B cell (primary cell): ENCODE results near the gene CLASP1. TPM values are rescaled to one million over a fixed set of nuclear protein-coding genes. Genes with fewer than 3 reads are reported as not detected.

Experiments
- ATAC-seq: fragments of 200-7000 bp; cut with Tn5 transposase; one replicate; pipeline ENCODE4 v1.10.0; 2021; ENCODE audit warnings: low read depth, mild to moderate bottlenecking, moderate number of reproducible peaks, moderate library complexity
- CTCF ChIA-PET: fragments of 350-600 bp; sonication (Branson Sonifier 250); formaldehyde crosslinking; loops from one replicate; lab custom pipeline; 2021; ENCODE audit warnings: antibody characterized with exemption, inconsistent platforms; lab: Charles Lee
- POLR2A ChIA-PET: fragments of 350-600 bp; sonication (Branson Sonifier 250); formaldehyde crosslinking; loops from one replicate; lab custom pipeline; 2021; ENCODE audit warnings: antibody characterized with exemption; lab: Charles Lee
- DNase-seq: peaks from one replicate; pipeline ENCODE4 v3.0.0; 2013
- H2AFZ ChIP-seq: 2 replicates; pipeline ENCODE4 v1.6.1; 2012; ENCODE audit warnings: mild to moderate bottlenecking, low read depth, low read length; ENCODE audit not compliant: insufficient read depth, poor library complexity, severe bottlenecking
- H3K27ac ChIP-seq, 2 donors: 1 replicate in 1 of 2; 2 replicates in 1 of 2; pipeline ENCODE4 v1.5.1; 2012 to 2013; ENCODE audit warnings: low read length in 2 of 2, mild to moderate bottlenecking in 2 of 2, moderate library complexity in 1 of 2
- H3K27me3 ChIP-seq, 4 experiments: fragments of 200-600 bp in 1 of 4; sonication (generic) in 1 of 4; replicated peaks in 1 of 4; 1 replicate in 2 of 4; 2 replicates in 2 of 4; pipeline versions ENCODE4 v1.6.1 to v1.7.0; 2013 to 2016; ENCODE audit warnings: low read length in 3 of 4, mild to moderate bottlenecking in 2 of 4, mixed read lengths in 1 of 4, moderate library complexity in 1 of 4; ENCODE audit not compliant: insufficient read depth in 4 of 4, control insufficient read depth in 3 of 4; ENCODE audit errors: control extremely low read depth in 1 of 4
- H3K36me3 ChIP-seq, 2 experiments: replicated peaks in 1 of 2; 1 replicate in 1 of 2; 2 replicates in 1 of 2; pipeline versions ENCODE4 v1.6.1 to v1.7.1; 2013; ENCODE audit warnings: low read length in 1 of 2; ENCODE audit not compliant: insufficient read depth in 2 of 2, control insufficient read depth in 1 of 2; ENCODE audit errors: control extremely low read depth in 1 of 2, extremely low read depth in 1 of 2
- H3K4me1 ChIP-seq, 2 donors: fragments of 200-600 bp in 1 of 2; sonication (generic) in 1 of 2; 1 replicate in 1 of 2; 2 replicates in 1 of 2; pipeline versions ENCODE4 v1.5.1 to v1.6.1; 2013 to 2017; ENCODE audit warnings: low read length in 2 of 2; ENCODE audit not compliant: control insufficient read depth in 2 of 2, insufficient read depth in 2 of 2
- H3K4me2 ChIP-seq: replicated peaks from 2 replicates; pipeline ENCODE3; 2012; ENCODE audit warnings: mild to moderate bottlenecking, low read depth, low read length; ENCODE audit not compliant: poor library complexity, severe bottlenecking
- H3K4me3 ChIP-seq, 5 experiments: fragments of 200-600 bp in 1 of 5; sonication (generic) in 1 of 5; 1 replicate in 3 of 5; 2 replicates in 2 of 5; pipeline versions ENCODE4 v1.5.1 to v1.7.0; 2011 to 2016; ENCODE audit warnings: low read length in 4 of 5, mild to moderate bottlenecking in 4 of 5, low read depth in 2 of 5, control low read depth in 1 of 5, moderate library complexity in 1 of 5; ENCODE audit not compliant: insufficient read depth in 1 of 5; ENCODE audit errors: control extremely low read depth in 1 of 5, extremely low read depth in 1 of 5
- H3K79me2 ChIP-seq: fragments of 200-600 bp; sonication (generic); one replicate; pipeline ENCODE4 v1.6.0; 2016; ENCODE audit warnings: low read length; ENCODE audit not compliant: control insufficient read depth, insufficient read depth
- H3K9ac ChIP-seq: fragments of 200-600 bp; sonication (generic); 2 replicates; pipeline ENCODE4 v1.6.1; 2017; ENCODE audit warnings: mild to moderate bottlenecking, low read length, moderate library complexity
- H3K9me3 ChIP-seq, 3 donors: one replicate each; pipeline versions ENCODE4 v1.6.1 to v1.7.1; 2013; ENCODE audit warnings: low read length in 2 of 3; ENCODE audit not compliant: control insufficient read depth in 2 of 3, insufficient read depth in 1 of 3; ENCODE audit errors: control extremely low read depth in 1 of 3
- H4K20me1 ChIP-seq: 2 replicates; pipeline ENCODE4 v1.6.0; 2012; ENCODE audit warnings: mild to moderate bottlenecking, low read length; ENCODE audit not compliant: insufficient read depth, control insufficient read depth, poor library complexity, severe bottlenecking
- H3K27ac Mint-ChIP-seq: one replicate; pipeline ENCODE4 v1.8.0; 2021; ENCODE audit warnings: mixed read lengths
- H3K27me3 Mint-ChIP-seq: one replicate; pipeline ENCODE4 v1.8.0; 2021; ENCODE audit warnings: mixed read lengths
- H3K4me1 Mint-ChIP-seq: one replicate; pipeline ENCODE4 v1.8.0; 2021; ENCODE audit warnings: mixed read lengths
- H3K4me3 Mint-ChIP-seq: one replicate; pipeline ENCODE4 v1.8.0; 2021; ENCODE audit warnings: mixed read lengths
- H3K9me3 Mint-ChIP-seq: one replicate; pipeline ENCODE4 v1.8.0; 2022; ENCODE audit warnings: mixed read lengths; ENCODE audit not compliant: insufficient read depth
- EZH2 ChIP-seq: IDR thresholded peaks from 2 replicates; pipeline ENCODE4 v1.6.1; 2012; ENCODE audit warnings: borderline replicate concordance, low read depth, mild to moderate bottlenecking, moderate library complexity, low read length; ENCODE audit not compliant: insufficient read depth, poor library complexity, severe bottlenecking
- WGBS: methylation state at CpG from one replicate; pipeline ENCODE4 v1.1.5; 2013; ENCODE audit warnings: missing lambda C conversion rate; ENCODE audit not compliant: insufficient coverage; 5-methylcytosine and 5-hydroxymethylcytosine counted together
- intact Hi-C: fragments of 100-400 bp; cut with micrococcal nuclease; formaldehyde crosslinking; loops from one replicate; pipeline ENCODE4 v1.10.0; 2022
- polyA plus RNA-seq: library from polyadenylated mRNA; depleted of rRNA; stranded (reverse); fragments of >200 nt; gene quantifications from 2 replicates; pipeline ENCODE4 v1.2.3, GENCODE V29; 2012
- total RNA-seq, 2 donors: library from RNA; stranded (reverse); fragments of 120-200 nt in 1 of 2; gene quantifications; 1 replicate in 1 of 2; 2 replicates in 1 of 2; pipeline versions ENCODE4 v1.2.3 to v1.2.4, GENCODE V29; 2013 to 2022
- TF ChIP-seq, protein P1 (sequence below): fragments of 200-600 bp; IDR thresholded peaks from one replicate; pipeline ENCODE4 v1.8.0; 2022; ENCODE audit warnings: antibody characterized with exemption, mild to moderate bottlenecking

The CLASP1 gene
- total and polyA plus RNA-seq, 2 donors (not counting 1 experiment from before 2014, with no cell fraction given) = 8.7 to 88.0 TPM

DNA sequence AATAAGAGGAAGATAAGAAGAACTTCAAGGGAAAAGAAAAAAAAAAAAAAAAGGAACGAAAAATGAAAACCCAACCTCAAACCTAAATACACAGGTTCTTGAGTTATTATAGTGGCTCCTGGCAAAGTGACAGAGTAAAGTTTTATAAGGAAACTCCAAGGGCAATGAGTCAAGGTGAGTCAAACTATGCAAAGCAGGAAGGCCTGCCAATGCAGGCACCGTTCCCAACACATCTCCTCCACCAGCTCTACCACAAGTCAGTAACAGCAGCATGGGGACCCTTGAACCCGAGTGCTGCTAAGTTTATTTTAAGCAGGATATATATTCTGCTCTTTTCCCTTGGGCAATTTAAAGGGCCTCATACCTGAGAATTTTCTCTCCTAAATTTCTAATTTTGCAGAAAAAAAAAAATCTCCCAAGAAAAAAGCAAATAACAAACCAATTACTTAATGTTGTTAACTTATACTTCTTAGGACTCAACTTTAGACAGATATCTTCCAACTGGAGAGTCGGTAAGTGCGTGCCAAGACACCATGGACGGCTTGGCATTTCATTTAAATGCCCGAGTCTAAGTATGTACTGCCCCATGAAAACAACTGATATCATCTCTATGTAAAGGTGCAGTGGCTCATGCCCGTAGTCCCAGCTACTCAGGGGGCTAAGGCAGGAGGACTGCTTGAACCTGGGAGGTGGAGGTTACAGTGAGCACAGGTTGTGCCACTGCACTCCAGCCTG is 288.5 kb downstream of the CLASP1 start:
- no peaks in the 10 kb centered on the region for H3K79me2 ChIP-seq
- H3K4me2 ChIP-seq = no peak overlapping the region
- DNase-seq = no peak
- TF ChIP-seq EZH2 = no peak
- TF ChIP-seq, protein P1, sequence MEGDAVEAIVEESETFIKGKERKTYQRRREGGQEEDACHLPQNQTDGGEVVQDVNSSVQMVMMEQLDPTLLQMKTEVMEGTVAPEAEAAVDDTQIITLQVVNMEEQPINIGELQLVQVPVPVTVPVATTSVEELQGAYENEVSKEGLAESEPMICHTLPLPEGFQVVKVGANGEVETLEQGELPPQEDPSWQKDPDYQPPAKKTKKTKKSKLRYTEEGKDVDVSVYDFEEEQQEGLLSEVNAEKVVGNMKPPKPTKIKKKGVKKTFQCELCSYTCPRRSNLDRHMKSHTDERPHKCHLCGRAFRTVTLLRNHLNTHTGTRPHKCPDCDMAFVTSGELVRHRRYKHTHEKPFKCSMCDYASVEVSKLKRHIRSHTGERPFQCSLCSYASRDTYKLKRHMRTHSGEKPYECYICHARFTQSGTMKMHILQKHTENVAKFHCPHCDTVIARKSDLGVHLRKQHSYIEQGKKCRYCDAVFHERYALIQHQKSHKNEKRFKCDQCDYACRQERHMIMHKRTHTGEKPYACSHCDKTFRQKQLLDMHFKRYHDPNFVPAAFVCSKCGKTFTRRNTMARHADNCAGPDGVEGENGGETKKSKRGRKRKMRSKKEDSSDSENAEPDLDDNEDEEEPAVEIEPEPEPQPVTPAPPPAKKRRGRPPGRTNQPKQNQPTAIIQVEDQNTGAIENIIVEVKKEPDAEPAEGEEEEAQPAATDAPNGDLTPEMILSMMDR = no peak
- Mint-ChIP-seq H3K4me3 (no peak overlapping the region), H3K27ac (no peak overlapping the region), H3K9me3 (no peaks in the 10 kb centered on the region), H3K27me3 (no peaks in the 10 kb centered on the region), H3K4me1 (no peaks in the 10 kb centered on the region)
- no peaks in the 10 kb centered on the region for H3K9me3 ChIP-seq
- H3K27me3 ChIP-seq = no peaks in the 10 kb centered on the region
- ATAC-seq = no peak
- H3K4me3 ChIP-seq = no peak overlapping the region
- CTCF ChIA-PET = no interaction called here
- no peak overlapping the region for H3K9ac ChIP-seq
- no peak overlapping the region for H3K27ac ChIP-seq
- no peak overlapping the region for H2AFZ ChIP-seq
- intact Hi-C loops = no loop called here
- no peaks in the 10 kb centered on the region for H3K4me1 ChIP-seq
- POLR2A ChIA-PET = no interaction called here
- H4K20me1 ChIP-seq = no peaks in the 10 kb centered on the region
- WGBS = 98% methylated on average over 4 of the region's 8 CpGs
- H3K36me3 ChIP-seq = peaks cover 2 to 86% of the 10 kb centered on the region in 2 experiments

DNA sequence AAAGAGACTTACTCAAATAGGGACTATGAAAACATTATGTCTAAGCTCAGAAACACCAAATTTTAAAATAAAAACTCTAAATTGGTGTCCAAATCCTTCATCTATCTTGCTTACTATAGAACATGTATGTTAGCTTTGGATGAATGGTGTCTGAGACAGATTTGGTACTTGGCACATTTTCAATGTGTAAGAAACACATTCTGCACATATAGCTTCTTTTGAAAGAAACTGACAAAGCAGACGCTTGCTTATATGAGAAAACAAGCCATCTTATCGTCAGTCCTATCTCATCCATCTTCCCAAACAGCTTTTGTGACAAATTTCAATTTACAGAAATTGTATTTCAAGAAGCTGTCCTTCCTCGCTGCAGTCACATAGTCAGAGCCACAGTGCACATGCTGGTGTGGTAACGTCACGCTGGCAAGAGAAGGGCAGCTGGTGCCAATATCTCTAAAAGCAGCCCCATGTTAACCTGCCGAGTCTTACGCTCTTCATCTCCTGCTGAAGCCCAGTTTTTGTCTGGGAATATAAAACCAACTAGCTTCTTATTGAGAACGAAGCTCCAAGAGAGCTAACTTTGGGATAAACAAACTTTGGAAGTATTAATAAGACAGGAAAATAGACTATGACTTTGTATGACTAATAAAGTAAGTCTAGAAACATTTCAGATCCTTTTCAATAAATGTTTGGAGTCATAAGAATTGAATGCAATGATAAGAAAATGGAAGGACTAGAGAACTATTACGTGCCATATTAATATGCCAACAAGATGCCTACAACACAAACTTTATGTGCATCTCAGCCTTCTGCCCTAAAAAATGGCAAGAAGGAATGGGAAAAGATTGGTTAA is 289.3 kb downstream of the CLASP1 start:
- Mint-ChIP-seq H3K27me3 (no peaks in the 10 kb centered on the region), H3K27ac (no peak overlapping the region), H3K9me3 (no peaks in the 10 kb centered on the region), H3K4me1 (no peaks in the 10 kb centered on the region), H3K4me3 (no peak overlapping the region)
- POLR2A ChIA-PET = no interaction called here
- Histone ChIP-seq H3K4me2 (no peak overlapping the region), H3K27me3 (no peaks in the 10 kb centered on the region), H3K36me3 (peaks cover 2 to 84% of the 10 kb centered on the region in 2 experiments), H3K27ac (no peak overlapping the region), H3K9ac (no peak overlapping the region), H3K79me2 (no peaks in the 10 kb centered on the region), H3K4me3 (no peak overlapping the region), H4K20me1 (no peaks in the 10 kb centered on the region), H3K4me1 (no peaks in the 10 kb centered on the region), H2AFZ (no peak overlapping the region), H3K9me3 (no peaks in the 10 kb centered on the region)
- CTCF ChIA-PET = no interaction called here
- intact Hi-C loops = no loop called here
- no peak for DNase-seq
- no peak for TF ChIP-seq EZH2
- TF ChIP-seq, protein P1 = no peak
- WGBS = 94% methylated on average over 7 of the region's 9 CpGs
- ATAC-seq = no peak
